CD4-positive, alpha-beta T cell treated with Interleukin-17A for 1 hour (primary cell): ENCODE results near the gene CDH12.
"Not testable (repeated sequence)": the region's sequence is repeated elsewhere in the genome, so short reads cannot be mapped to it uniquely, and the experiment has no call there.

Experiments used
- DNase-seq: peaks from one replicate; pipeline ENCODE4 v3.0.0-alpha.2; 2020

Gene CDH12

DNA sequence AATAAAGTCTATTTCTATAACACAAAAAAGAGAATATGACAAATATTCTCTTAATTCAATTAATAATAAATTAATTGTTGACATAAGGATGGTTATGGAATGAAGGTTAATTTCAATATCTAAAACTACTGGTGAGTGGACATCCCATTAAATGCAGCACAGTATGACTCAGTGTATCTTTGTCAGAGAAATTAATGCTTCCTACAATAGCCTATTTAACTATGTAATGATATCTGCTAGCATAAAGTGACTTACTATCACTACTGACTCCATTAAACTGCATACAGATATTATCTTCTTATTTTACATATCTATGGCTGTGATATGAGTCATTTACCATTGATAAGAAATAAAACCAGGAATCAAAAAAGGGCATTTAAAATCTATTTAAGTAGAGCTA is 298.7 kb downstream of the CDH12 start:
- DNase-seq: no peak

DNA sequence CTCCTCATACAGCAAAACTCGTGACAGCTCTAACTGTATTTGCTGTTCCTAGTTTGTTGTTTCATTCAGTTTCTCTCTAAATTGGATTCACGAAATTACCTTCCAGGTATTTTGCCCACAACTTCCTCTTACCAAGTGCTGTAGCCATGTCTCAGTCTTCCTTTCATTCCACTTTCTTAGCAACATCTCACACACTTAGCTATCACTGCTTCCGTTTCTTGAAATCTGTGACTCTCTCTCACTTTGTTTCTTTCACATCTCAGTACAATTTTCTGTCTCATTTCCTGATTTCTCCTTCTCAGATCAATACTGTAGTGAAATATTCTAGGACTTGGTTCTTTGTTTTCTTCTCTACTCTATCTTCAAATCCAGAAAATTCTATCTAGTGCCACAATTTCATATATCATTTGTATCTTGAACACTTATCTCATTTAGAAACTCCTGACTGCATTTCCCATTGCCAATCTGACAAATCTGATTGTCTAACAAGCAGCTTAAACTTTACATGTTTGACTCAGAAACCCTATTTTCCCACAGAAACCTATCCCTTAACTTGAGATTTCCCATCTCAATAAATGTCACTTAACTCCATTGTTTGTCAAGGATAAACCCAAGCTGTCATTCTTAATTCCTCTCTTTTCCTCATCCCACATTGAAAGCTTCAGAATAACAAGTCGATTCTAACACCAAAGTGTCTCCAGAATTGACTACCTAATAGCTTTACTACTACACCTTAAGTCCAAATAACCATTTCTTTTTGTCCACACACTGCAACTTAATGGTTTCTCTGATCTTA is 303.1 kb downstream of the CDH12 start:
- DNase-seq: no peak

DNA sequence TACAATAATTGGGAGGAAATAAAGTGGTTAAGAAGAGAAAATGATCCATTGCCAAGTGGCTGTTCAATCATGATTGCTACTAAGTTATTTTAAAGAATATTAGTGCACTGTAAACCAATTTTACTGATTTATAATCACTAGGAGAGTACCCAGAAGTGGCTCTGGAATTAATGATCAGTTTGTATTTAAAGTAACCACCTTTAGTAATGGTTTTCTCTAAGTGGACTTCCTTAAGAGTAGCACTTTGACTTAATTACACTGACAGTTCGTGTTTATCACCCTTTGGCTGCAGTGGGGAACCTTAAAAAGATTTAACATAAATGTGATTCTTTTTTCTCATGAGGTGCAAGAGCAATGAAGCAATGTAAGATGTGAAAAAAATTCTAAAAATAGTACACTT is 310.8 kb downstream of the CDH12 start:
- no peak for DNase-seq

DNA sequence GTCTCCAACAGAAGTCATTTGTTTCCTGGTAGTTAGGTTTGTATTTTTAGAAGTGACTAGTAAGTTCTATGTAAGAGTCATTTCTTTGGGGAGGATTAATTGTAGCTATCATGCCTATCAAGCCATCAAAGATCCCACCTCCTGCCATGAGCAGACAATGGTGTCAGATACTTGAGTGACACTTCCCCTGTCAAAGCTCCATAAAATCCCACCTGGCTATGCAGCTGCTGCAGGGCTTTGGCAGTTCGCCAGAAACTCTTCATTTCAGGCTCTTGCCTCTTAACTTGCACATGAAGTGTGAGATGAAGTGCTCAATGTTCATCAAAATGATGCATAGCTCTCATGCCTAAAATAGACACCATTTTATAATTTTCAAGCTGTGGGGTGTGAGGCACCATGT is 312.1 kb downstream of the CDH12 start:
- no peak for DNase-seq

DNA sequence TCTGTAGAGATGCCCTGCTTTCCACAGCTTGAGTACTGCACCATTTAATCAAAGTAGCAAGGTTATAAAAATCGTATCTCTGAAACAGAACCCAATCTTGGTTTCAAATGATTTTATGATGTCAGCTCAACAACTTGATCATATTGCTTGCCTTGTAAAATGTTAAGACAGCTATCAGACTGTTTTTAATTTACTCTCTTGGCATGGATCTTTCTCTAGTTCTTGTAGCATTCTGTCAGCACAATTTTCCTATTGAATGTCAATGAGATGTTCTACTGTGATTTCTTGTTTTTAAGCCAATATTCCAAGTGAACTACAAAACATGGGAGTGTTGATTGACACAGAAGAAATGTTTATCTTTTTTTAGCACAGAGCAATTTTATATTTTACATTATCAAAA is 313.4 kb downstream of the CDH12 start:
- no peak for DNase-seq

DNA sequence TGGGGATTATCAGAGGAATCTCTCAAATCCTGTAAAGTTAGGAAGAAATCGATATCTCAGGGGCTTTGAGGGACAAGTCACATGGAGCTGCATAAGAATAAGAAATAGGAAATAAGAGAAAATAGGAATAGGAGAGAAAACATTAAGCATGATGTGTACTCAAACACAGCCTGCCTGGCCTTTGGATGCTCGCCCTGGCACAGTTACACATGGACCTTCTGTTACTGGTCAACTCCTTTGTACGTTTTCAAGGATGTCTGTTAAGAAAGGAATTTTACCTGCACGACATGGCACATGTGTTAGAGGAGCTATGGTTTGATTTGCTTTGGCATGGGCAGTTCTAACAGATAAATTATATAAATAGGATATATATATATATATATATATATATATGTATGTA is 321.2 kb downstream of the CDH12 start:
- no peak for DNase-seq

DNA sequence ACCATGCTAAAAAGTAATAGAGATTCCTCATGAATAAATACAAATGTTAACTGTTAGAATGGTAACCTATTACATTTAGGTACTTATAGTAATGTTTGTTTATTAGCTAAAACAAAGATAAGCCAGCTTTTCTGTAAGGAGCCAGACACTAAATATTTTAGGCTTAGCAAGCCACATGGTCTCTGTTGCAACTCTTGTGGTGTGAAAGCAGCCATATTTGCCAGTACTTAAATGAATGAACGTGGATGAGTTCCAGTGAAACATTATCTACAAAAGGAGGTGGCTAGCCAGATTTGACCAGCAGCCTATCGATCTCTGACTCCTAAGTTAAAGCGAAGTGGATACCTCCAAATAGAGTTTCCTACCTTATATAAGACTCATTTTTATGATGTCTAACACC is 331.6 kb downstream of the CDH12 start:
- no peak for DNase-seq

DNA sequence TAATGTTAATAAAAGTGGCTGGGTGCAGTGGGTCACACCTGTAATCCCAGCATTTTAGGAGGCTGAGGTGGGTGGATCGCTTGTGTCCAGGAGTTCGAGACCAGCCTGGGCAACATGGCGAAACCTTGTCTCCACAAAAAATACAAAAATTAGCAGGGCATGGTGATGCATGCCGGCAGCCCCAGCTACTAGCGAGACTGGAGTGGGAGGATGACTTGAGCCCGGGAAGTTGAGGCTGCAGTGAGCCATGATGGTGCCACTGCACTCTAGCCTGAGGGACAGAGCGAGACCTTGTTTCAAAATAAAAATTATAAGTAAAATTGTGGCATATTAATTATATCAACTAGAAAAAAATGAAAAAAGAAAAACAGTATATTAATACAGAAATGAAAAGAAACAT is 336.6 kb downstream of the CDH12 start:
- not testable (repeated sequence) for DNase-seq

DNA sequence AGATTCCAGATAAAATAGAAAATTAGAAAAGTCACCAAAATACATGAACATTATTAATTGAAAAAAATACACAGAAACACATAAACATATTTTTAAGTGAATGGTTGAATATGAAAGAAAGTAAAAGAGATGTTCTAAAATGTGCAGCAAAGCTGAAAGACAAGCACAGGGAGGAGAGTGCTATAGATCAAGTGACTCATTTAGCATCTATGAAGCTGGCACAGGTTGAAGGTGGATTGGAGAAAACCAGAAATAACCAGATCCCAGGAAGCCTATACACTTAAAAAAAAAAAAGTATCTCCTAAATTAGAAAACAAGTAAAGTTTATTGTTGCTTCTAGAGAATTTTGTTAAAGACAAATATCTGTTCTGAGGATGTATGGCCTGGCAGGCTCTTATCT is 338.9 kb downstream of the CDH12 start:
- DNase-seq: no peak

DNA sequence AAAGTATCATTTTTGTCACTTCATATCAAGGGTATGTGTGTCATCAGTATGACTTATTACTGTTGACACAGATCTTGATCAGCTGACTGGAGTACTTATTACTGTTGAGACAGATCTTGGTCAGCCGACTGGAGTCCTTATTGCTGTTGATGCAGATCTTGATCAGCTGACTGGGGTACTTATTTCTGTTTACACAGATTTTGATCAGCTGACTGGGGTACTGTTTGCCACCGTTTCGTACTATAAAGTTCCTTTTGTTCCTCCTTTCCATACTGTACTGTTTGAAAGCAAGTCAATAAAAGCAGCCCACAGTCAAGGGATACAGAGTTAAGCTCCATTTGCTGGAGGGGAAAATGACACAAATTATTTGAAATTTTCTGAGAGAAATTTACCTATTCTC is 347.3 kb downstream of the CDH12 start:
- DNase-seq: no peak

DNA sequence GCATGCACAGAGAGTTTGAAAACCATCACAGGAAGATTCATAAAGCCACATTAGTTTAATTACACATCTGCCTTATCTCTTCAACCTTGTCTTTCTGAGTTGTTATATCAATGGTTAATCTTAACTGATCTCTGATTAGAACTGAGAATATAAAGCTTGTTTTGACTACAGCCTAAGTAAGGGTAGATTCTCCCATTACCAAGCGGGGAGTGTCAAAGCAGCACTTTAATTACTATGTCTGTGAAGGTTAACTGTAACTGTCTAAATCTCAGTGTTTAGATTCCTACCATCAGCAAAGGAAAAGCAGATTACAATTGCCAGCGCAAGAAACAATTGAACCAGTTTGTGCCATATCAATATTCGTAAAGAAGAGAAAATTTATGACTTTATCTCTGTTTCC is 348.7 kb downstream of the CDH12 start:
- no peak for DNase-seq

DNA sequence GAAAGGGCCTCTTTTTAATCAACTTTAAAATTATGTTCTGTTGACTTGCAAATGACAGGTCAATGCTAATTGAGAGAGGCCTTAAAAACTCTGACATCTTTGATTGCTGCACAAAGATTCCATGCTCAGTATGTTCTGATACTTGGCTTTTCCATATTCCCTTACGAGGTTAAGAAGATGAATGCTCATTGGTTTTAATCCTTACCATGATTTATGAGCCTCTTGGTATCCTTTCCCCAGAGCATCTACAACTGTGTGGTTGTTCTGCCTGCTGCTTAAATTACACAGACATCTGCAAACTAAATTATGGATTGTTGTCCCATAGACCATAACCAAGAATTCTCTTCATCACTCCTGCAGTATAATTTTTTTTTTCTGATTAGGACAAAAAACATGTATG is 352.6 kb downstream of the CDH12 start:
- DNase-seq: no peak

DNA sequence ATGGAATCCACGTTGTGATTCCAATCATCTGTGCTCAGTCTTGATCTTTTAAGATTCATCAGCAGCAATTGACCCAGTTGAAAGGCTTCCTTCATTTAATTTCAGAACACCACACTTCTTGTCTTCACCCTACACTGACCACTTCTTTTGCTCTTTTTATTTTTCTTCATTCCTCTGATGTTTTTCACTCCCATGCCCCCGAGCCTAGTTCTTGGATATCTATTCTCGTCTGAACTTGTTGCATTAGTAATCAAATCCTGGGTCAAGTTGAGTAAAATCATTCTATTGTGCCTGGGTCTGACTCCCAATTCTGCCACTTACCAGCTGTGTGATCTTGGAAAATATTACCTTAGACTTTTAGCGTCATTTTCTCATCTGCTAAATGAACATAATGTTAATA is 356.5 kb downstream of the CDH12 start:
- DNase-seq: no peak

DNA sequence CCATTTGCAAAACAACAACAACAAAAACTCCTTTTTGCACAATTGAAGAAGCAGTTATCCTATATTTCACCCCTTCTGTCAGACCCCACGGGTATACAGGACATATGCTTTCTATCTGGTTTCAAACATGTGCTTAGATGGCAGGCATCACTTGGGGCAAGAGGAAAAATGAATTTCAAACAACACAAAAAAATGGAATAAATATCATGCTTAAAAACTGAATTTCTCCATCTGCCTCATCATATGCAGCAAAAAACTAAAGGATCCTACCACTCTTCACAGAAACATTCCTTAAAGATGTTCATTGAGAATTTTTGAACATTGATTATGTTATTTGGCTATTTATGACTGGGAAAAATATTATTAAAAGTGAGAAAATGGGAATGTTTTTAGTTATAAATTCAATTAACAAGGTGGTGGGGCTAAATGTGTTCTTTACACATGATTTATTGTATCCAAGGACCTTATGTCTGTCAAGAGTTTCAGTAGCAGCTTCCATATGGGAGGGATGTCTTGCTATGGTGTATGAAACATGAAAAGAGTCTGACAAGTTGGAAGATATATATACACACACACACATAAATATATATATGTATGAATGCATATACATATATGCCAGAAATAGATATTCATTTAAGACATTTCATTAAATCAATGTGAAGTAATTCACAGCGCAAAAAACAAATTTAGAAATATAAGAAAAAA is 358.0 kb downstream of the CDH12 start:
- DNase-seq: no peak

DNA sequence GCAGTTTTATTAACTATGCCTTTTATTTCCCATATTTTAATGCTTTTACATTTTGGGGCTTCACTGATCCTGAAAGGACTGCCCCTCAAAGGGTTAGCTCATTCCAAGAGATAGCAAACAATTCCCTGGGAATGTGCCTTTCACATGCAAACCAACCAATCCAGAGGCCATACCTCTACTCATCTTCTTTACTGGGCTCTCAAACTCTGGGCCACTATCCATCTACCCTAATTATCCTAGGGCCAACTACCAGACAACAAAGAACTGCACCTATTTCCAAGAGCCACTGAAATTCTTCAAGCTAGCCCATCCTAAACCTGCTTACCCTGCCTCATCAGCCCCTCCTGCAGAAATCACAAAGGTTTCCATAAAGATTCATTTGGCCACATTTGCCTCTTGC is 364.7 kb downstream of the CDH12 start:
- no peak for DNase-seq

DNA sequence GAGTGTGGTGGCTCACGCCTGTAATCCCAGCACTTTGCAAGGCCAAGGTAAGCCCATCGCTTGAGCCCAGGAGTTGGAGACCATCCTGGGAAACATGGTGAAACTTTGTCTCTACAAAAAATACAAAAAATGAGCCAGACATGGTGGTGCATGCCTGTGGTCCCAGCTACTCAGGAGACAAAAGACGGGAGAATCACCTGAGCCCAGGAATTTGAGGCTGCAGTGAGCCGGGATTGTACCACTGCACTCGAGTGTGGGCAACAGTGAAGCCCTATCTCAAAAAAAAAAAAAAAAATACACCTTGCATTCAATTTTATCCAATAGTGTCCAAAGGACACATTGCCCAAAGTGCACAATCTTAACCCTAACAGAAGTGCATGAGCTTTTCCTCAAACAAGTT is 372.8 kb downstream of the CDH12 start:
- no peak for DNase-seq

DNA sequence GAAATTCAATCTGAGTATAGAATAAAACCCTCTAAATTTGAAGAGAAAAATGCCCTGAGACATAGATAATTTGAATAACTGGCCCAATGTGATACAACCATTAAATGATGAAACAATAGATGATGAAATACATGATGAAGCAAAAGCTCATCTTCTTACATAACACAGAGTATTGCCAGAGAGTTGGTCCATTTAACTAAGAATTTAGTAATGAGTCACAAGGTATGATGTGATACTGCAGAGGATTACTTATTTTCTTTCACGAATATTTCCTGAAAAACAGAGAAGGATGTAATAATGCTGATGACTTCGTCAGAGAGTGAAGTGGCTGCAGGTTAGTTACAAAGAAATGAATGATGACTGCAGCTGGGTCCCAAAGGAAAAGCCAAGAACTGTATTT is 379.3 kb downstream of the CDH12 start:
- no peak for DNase-seq

DNA sequence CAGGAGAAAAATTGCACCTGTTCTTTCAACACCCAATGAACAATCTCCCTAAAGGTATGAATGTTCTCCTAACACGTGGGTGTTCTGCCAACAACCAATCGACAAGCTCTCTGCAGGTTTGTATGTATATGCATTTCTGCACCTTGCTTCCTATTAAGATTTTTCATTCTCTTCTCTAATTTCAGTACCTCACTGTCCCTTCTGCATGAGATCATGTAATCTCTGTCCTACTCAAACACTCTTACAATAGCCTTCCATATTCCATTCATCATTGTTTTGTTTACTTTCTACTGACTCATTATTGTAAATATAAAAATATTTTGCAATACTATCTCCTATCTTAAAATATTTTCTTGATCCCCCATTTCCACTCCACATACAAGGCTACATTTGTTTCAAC is 382.0 kb downstream of the CDH12 start:
- DNase-seq: no peak

DNA sequence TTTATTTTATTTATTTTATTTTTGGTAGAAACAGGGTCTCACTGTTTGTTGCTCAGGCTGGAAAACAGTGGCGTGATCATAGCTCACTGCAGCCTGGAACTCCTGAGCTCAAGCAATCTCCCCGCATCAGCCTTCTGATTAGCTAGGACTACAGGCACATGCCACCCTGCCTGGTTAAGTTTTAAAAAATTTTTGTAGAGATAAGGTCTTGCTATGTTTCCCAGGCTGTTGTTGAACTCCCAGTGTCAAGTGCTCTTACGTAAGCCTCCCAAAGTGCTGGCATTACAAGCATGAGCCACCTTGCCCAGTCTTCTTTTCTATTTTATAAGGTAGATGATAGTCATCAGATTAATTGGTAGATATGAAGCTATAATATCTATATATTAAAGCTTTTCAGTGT is 382.7 kb downstream of the CDH12 start:
- no peak for DNase-seq

DNA sequence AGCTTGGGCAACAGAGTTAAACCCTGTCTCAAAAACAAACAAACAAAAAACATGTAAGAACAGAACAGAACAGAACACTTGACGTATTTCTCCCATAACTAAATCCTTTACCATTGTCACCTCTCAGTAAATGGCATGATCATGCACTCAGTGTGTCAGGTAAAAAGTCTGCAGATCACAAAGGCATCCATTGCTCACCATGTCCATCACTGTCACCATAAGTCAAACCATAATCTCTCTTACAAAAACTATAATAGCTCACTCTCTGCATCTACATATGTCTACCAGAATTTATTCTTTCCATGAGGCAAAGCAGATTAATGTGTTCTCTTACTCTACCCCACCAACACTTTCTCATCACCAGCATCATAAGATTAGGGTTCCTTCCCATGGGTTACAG is 387.5 kb downstream of the CDH12 start:
- DNase-seq: no peak

DNA sequence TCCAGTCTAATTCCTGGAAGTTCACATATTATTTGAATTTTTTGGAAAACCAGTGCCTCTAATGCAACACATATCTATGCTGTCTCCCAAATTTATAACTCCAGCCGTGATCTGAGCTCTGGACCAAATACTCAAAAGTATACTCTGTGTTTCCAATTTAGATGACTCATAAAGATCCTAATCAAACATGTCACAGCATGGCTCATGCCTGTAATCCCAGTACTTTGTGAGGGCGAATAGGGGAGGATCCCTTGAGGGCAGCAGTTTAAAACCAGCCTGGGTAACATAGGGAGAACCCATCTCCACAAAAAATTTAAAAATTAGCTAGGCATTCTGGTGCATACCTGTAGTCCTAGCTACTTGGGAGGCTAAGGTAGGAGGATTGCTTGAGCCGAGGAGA is 388.0 kb downstream of the CDH12 start:
- no peak for DNase-seq

DNA sequence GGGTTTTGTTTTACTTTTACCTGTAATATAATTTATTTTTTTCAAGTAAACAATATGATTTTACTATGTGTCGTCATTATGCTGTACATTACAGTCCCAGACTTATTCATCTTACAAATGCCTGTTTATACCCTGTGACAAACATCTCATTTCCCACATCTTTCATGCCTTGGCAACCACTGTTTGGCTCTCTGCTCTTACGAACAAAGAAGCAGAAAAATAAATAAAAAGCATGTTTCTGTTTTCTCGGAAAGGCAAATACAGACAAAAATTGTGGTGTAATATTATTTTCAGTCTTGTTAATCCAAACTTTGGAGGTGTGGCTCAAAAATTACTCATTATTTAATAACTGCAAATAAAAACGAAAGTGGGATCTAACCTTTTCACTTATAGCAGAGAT is 393.0 kb downstream of the CDH12 start:
- no peak for DNase-seq

DNA sequence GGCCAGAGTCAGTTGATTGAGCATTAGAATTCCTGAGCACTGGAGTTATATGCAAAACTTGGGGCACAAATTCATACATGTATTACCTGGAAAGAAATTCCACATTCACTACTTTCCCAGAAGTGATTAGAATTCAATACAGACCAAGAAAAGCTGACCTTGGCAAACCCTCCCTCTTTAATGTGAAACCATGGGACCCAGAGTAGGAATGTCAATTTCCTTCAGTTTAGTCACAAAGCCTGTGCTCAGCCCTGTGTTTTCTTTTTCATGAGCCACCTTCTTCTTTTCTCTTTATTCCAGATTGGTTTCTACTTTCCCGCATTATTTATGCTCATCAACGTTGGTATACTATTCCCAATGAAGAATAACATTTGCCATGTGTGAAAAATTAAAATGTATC is 420.2 kb downstream of the CDH12 start:
- DNase-seq: no peak

DNA sequence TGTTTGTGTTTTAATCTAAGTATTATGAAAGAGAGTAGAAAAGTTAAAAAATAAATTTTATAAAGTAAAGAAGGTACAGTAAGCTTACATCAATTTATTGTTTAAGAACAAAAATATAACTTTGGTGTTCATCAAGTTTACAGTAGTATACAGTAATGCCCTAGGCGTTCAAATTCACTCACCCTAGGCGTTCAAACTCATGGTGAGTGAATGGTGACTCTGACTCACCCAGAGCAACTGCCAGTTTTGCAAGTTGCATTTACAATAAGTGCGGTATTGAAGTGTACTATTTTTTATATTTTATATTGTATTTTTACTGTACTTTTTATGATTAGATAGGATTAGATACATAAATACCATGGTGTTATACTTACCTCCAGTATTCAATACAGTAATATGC is 421.3 kb downstream of the CDH12 start:
- DNase-seq: no peak

DNA sequence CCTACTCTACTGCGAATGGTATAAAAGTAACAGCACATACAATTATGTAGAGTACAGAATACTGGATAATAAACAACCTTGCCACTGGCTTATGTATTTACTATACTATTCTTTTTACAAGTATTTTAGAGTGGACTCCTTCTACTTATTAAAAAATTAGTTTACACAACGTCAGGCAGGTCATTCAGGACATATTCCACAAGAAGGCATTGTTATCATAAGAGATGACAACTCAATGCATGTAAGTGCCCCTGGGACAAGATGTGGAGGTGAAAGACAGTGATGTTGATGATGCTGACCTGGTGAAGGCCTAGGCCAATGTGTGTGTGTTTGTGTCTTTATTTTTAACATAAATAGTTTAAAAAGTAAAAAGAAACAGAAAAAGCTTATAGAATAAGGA is 421.7 kb downstream of the CDH12 start:
- DNase-seq: no peak
